HepG2 (cell line): ENCODE data around the gene GLB1L. TPM values are rescaled to one million over a fixed set of nuclear protein-coding genes. Genes with fewer than 3 reads are reported as not detected.

ENCODE experiments used
- DR1 ChIP-seq: sonication (generic); formaldehyde crosslinking; IDR thresholded peaks from 2 replicates; pipeline ENCODE4 v1.8.0; 2021; ENCODE audit warnings: mild to moderate bottlenecking, missing genetic modification reagents, inconsistent platforms
- FOXA3 ChIP-seq: IDR thresholded peaks from 2 replicates; pipeline ENCODE4 v1.6.1; 2016; ENCODE audit warnings: missing genetic modification reagents, missing compliant biosample characterization
- GMEB2 ChIP-seq: IDR thresholded peaks from 2 replicates; pipeline ENCODE4 v1.6.1; 2016; ENCODE audit warnings: missing biosample characterization, missing genetic modification reagents, low read depth
- HNRNPUL1 ChIP-seq: fragments of 200-400 bp; formaldehyde crosslinking; IDR thresholded peaks from 2 replicates; pipeline ENCODE4 v1.6.1; 2017; ENCODE audit warnings: low read depth, mild to moderate bottlenecking, low read length, moderate library complexity
- HOXA9 ChIP-seq: sonication (generic); formaldehyde crosslinking; IDR thresholded peaks from 2 replicates; pipeline ENCODE4 v1.8.1; 2022; ENCODE audit warnings: missing genetic modification reagents, mild to moderate bottlenecking, moderate library complexity, borderline replicate concordance
- LRRFIP1 ChIP-seq: sonication (generic); formaldehyde crosslinking; conservative IDR thresholded peaks from 2 replicates; pipeline ENCODE4 v1.4.0; 2020; ENCODE audit warnings: missing genetic modification reagents
- MAFG ChIP-seq: sonication (generic); formaldehyde crosslinking; IDR thresholded peaks from 2 replicates; pipeline ENCODE4 v1.5.1; 2020; ENCODE audit warnings: mild to moderate bottlenecking, missing genetic modification reagents
- MYC ChIP-seq: sonication (generic); formaldehyde crosslinking; IDR thresholded peaks from 2 replicates; pipeline ENCODE4 v1.9.0; 2021; ENCODE audit warnings: missing genetic modification reagents, borderline replicate concordance
- PHF21A ChIP-seq: sonication (generic); formaldehyde crosslinking; IDR thresholded peaks from 2 replicates; pipeline ENCODE4 v1.5.0; 2020; ENCODE audit warnings: mild to moderate bottlenecking, missing genetic modification reagents
- RBM39 ChIP-seq: fragments of 200-400 bp; formaldehyde crosslinking; IDR thresholded peaks from one replicate; pipeline ENCODE4 v1.6.1; 2018; ENCODE audit warnings: antibody characterized with exemption, mild to moderate bottlenecking, low read depth, low read length; ENCODE audit not compliant: poor library complexity, severe bottlenecking
- ZBTB39 ChIP-seq: sonication (generic); formaldehyde crosslinking; IDR thresholded peaks from 2 replicates; pipeline ENCODE4 v1.5.0; 2020; ENCODE audit warnings: missing genetic modification reagents
- ZNF337 ChIP-seq: sonication (generic); formaldehyde crosslinking; IDR thresholded peaks from 2 replicates; pipeline ENCODE4 v1.5.1; 2020; ENCODE audit warnings: missing genetic modification reagents, low read depth, mild to moderate bottlenecking, borderline replicate concordance
- ZNF512B ChIP-seq: sonication (generic); formaldehyde crosslinking; IDR thresholded peaks from 2 replicates; pipeline ENCODE4 v1.5.1; 2020; ENCODE audit warnings: missing genetic modification reagents, mild to moderate bottlenecking, borderline replicate concordance
- ZNF567 ChIP-seq: sonication (generic); formaldehyde crosslinking; IDR thresholded peaks from 2 replicates; pipeline ENCODE4 v1.8.1; 2023; ENCODE audit warnings: mild to moderate bottlenecking, missing genetic modification reagents, borderline replicate concordance
- ZNF674 ChIP-seq: sonication (generic); formaldehyde crosslinking; IDR thresholded peaks from 2 replicates; pipeline ENCODE4 v1.5.0; 2020; ENCODE audit warnings: low read depth, mild to moderate bottlenecking, missing genetic modification reagents
- ZNF7 ChIP-seq: IDR thresholded peaks from 2 replicates; pipeline ENCODE4 v1.6.1; 2016; ENCODE audit warnings: missing biosample characterization, missing genetic modification reagents
- ZSCAN30 ChIP-seq: sonication (generic); formaldehyde crosslinking; IDR thresholded peaks from 2 replicates; pipeline ENCODE4 v1.5.0; 2020; ENCODE audit warnings: mild to moderate bottlenecking, missing genetic modification reagents
- polyA plus RNA-seq, 8 experiments: library from polyadenylated mRNA; depleted of rRNA in 3 of 8; stranded (reverse) in 7 of 8; unstranded in 1 of 8; fragments of >200 nt; fragmentation: Illumina TruSeq in 4 of 8; extraction: Trizol in 4 of 8; gene quantifications; 2 replicates each; pipeline versions ENCODE4 v1.2.1 to v1.2.3, GENCODE V29; 2011 to 2016; ENCODE audit warnings: low read depth in 4 of 8, missing spikeins in 1 of 8, mixed read lengths in 1 of 8; ENCODE audit not compliant: insufficient read depth in 1 of 8
- total RNA-seq, 5 experiments: library from RNA; depleted of rRNA; stranded (reverse); fragments of >200 nt; fragmentation: Illumina TruSeq; extraction: Trizol; gene quantifications; 2 replicates each; pipeline ENCODE4 v1.2.3, GENCODE V29; 2016; ENCODE audit warnings: low read depth in 1 of 5

Gene GLB1L
- total and polyA plus RNA-seq, 2 of the 13 experiments (the other 11 are each of a cell fraction or from before 2014, with no cell fraction given): 6.8 to 7.3 TPM

GRCh38 chr2:219229305-219230058 lies 15.8 kb downstream of the GLB1L start, which contains the start of the genes ANKZF1 and ATG9A (continued):
- no peak; the same call in 1 of the 2 replicates for TF ChIP-seq ZNF512B (CRISPR knock-in tag)
- no peak for TF ChIP-seq HNRNPUL1
- TF ChIP-seq ZBTB39: no peak
- 0 out of 2 replicates have a peak, but pooled peaks have one; percentile 42 for TF ChIP-seq FOXA3 (CRISPR knock-in tag)
- peak; percentile 81 for TF ChIP-seq PHF21A (CRISPR knock-in tag)
- TF ChIP-seq HOXA9 (CRISPR knock-in tag): no peak
- TF ChIP-seq DR1: peak; percentile 87
- TF ChIP-seq LRRFIP1 (CRISPR knock-in tag): no peak
- peak; percentile 56; the same call in 1 of the 2 replicates for TF ChIP-seq GMEB2 (CRISPR knock-in tag)
- no peak for TF ChIP-seq ZSCAN30
- TF ChIP-seq ZNF7 (CRISPR knock-in tag): no peak
- TF ChIP-seq ZNF567 (CRISPR knock-in tag): 0 out of 2 replicates have a peak, but pooled peaks have one; percentile 1
- peak; percentile 20 for TF ChIP-seq RBM39
- TF ChIP-seq MYC (CRISPR knock-in tag): peak; percentile 37; the same call in 1 of the 2 replicates
- TF ChIP-seq ZNF674 (CRISPR knock-in tag): no peak
- TF ChIP-seq ZNF337: peak; percentile 93; the same call in 1 of the 2 replicates
- TF ChIP-seq MAFG (CRISPR knock-in tag): no peak
